Upper lobe of left lung (tissue), 4 donors: ENCODE measurements around the gene WARS2.

Source experiments
- POLR2A ChIP-seq, 4 donors: fragments of 450-650 bp; IDR thresholded peaks; one replicate each; pipeline ENCODE4 v1.5.1; 2016 to 2017; ENCODE audit warnings: antibody characterized with exemption in 4 of 4, mild to moderate bottlenecking in 2 of 4
- POLR2AphosphoS5 ChIP-seq, 2 donors: sonication (generic); formaldehyde crosslinking; IDR thresholded peaks; one replicate each; pipeline ENCODE4 v1.5.1; 2017; ENCODE audit warnings: antibody characterized with exemption in 2 of 2
- TF ChIP-seq, protein P1 (sequence below), 6 experiments: fragments of 450-650 bp in 4 of 6; fragments of 200-600 bp in 2 of 6; sonication (generic) in 2 of 6; IDR thresholded peaks; one replicate each; pipeline ENCODE4 v1.5.1; 2016 to 2019; ENCODE audit warnings: antibody characterized with exemption in 6 of 6

DNA sequence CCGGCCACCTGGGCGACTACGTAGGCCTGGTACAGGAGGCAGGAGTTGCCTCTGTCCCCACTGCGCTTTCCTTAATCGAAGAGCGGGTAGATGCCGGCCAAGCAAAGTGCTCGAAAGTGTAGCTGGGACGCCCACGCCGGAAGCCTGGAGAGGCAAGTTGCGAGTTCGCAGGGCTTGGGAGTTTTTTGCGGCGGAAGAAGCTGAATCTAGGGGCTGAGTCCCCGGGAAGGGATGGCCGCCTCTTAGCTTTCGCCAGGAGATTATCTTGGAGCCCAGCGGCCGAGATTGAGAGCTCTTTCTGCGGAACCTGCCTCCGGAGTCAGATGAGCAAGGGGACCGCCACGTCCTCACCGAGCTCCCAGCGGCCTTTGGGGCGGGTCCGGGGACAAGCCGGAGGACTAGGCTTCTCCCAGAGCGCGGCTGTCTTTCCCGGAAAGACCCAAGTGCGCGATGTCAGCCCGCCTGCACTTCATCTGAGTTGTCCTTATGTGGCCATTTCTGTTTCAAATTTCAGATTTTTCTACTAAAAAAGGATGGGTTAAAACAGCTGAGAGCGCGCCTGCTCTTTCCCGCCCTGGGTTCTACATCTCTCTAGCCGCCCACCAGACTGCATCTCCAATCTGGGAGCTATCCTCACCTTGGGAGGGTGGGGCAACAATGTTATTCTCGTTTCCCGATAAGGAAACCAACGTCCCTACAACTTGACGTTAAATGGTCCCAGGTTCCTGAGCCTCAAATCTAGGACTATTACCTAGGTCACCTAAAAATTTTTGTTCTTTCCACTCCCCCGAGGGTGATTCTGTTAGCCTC is 139.9 kb downstream of the WARS2 start:
- TF ChIP-seq, protein P1, sequence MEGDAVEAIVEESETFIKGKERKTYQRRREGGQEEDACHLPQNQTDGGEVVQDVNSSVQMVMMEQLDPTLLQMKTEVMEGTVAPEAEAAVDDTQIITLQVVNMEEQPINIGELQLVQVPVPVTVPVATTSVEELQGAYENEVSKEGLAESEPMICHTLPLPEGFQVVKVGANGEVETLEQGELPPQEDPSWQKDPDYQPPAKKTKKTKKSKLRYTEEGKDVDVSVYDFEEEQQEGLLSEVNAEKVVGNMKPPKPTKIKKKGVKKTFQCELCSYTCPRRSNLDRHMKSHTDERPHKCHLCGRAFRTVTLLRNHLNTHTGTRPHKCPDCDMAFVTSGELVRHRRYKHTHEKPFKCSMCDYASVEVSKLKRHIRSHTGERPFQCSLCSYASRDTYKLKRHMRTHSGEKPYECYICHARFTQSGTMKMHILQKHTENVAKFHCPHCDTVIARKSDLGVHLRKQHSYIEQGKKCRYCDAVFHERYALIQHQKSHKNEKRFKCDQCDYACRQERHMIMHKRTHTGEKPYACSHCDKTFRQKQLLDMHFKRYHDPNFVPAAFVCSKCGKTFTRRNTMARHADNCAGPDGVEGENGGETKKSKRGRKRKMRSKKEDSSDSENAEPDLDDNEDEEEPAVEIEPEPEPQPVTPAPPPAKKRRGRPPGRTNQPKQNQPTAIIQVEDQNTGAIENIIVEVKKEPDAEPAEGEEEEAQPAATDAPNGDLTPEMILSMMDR (IDR thresholded peaks at IDR 0.05): no peak
- no peak for TF ChIP-seq POLR2AphosphoS5 (IDR thresholded peaks at IDR 0.05)
- no peak for TF ChIP-seq POLR2A (IDR thresholded peaks at IDR 0.05)
